ENCODE measurements around the gene SURF1.

SURF1 gene

DNA sequence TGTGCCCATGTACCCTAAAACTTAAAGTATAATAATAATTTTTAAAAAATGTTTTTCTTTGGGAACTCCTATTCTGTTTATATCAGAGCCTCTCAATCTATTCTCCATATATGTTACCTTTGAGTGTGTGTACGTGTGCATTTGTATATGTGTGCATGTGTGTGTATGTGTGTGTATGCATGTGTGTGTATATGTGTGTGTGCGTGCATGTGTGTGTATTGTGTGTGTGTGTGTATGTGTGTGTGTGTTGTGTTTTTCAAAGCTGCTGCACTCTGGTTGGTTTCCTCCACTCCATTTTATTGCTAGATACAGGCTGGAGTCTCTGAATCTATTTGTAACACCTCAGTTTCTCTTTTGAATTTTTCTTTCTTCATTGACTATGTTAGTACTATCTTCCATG lies 40.3 kb downstream of the SURF1 start:
- no peak for DNase-seq

DNA sequence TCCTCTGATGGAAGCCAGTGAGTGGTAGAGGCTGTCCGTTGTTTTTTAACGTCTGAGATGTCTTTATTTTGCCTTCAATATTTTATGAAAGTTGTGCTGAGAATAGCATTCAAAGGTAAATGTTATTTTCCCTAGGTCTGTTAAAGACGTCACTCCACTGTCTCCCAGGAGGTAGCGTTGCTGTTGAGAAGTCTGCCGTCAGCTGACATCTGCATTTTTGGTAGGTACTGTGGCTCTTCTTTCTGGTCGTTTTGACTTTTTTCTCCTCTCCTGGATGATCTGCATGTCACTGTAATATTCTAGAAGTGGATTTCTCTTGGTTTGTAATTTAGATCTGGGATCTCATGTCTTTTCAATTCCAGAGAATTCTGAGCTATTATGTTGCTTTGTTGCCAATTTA lies 46.7 kb downstream of the SURF1 start:
- no peak for DNase-seq

DNA sequence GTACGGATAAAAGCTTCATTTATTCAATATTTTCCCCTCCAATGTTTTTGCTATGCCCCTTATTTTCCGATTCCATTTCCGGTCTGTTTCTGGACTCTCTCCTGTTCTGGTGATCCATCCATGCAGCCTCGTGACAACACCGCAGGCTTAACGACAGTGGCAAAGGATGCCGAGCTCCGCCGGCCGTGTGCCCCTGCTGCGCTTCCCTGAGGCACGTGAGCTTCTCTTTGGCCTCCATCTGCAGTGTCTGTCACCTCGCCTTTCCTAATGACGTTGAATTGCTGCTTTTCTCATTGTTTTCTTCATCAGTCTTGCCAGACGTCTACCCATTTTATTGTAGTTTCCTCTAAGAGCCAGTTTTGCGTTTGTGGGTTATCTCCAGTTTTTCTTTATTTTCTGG lies 49.0 kb downstream of the SURF1 start:
- DNase-seq: no peak

DNA sequence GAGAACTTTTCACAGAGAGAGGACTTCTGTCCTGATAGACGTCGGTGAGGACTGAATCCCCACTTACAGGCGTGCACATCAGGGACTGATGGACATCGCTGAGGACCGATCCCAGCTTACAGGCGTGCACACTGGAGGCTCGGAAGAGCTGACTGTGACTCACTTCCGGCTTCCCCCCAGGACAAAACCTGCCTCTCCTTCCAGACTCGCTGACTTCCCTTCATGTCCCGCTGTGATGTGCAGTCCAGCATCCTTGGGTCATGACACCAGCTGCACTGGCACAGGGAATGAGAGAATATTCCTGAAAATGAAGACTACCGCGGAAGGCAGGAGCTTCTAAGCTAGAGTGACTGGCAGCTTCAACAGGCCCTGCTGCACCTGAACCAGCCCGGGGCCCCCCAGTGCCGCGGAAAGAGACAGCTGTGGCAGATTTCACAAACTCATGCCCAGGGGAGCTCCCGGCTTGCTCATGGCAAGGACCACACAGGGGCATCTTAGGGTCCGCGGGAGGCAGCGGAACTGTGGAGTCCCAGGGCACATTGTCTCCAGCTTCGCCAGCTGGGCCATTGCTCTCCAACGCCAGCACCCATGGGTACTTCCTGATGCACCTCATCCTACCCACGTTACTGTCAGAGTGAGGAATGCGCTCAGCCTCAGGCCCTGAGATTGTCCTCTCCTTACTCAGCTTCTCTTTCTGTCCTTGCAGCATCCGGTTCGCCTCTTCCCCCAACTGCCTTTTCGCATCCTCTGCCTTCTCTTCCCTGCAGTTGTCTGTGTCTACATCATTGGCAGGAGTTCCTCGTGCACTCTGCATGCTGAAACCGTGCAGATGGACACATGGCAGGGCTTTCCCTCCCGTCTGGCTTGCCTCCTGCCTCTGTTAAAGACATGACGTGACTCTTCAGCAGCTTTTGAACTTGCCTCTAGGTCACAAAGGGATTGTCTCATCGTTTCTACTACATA lies 49.8 kb downstream of the SURF1 start:
- no peak for DNase-seq

DNA sequence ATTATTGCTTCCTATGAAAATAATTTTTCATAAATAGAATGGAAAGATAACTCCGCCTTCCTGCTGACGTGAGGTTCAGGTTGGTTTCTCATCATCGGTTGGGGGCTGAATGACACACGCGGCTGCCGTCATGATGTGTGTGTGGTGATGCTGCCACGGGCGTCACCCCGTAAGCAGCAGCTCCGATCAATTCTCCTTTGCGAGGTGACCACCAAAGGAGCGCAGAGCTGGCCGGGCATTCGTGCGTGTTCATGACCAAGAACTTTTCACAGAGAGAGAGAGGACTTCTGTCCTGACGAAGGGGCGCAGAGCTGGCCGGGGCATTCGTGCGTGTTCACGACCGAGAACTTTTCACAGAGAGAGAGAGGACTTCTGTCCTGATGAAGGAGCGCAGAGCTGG lies 50.6 kb downstream of the SURF1 start:
- DNase-seq: no peak

DNA sequence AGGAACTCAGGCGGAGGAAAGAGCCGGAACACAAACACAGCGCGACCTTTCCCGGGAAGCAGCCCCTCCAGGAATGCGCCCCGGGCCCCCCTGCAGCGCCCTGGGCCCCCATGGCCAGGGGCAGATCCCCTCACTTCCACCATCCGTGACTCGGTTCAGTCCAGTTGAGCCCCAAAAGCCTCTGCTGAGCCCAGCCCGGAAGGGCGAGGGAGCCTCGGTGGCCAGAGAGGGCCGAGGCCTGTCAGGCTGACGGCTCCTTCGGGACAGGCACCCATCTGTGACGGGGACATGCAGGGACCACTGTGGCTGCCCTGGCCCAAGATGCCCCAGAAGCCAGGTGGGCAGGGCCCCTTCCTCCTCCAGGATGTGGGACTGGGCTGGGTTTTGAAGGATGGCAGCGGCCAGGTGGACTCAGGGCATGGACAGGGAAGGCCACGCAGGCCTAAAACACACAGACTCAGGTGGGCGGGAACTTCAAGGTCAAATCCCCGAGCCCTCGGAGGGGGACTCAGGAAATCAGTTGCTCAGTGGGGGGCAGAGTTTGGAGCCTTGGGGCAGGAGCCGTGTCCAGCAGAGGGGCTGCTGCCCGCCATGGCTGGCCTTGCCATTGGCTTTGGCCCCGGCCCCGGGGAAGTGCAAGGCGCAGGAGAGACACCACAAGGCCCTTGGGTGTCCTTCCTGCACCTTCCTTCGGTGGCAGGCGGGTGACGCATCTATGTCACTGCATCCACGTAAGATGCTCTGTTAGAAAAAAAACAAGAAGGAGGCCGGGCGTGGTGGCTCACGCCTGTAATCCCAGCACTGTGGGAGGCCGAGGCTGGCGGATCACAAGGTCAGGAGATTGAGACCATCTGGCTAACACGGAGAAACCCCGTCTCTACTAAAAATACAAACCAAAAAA lies 51.6 kb downstream of the SURF1 start:
- no peak for DNase-seq

DNA sequence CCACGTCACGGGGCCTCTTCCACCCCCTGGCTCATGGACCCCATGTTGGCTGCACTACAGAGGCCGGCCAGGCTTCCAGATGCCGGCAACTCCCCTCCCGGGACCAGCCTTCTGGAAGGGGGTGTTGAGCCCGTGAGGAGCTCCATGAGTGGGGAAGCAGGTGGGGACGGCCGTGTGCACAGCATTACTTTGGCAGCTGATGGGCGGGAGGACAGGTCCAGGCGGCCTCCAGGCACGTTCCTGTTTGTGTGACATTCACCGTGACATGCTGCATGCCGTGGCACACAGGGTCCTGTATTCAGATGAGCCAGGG lies 52.2 kb downstream of the SURF1 start:
- DNase-seq: no peak

DNA sequence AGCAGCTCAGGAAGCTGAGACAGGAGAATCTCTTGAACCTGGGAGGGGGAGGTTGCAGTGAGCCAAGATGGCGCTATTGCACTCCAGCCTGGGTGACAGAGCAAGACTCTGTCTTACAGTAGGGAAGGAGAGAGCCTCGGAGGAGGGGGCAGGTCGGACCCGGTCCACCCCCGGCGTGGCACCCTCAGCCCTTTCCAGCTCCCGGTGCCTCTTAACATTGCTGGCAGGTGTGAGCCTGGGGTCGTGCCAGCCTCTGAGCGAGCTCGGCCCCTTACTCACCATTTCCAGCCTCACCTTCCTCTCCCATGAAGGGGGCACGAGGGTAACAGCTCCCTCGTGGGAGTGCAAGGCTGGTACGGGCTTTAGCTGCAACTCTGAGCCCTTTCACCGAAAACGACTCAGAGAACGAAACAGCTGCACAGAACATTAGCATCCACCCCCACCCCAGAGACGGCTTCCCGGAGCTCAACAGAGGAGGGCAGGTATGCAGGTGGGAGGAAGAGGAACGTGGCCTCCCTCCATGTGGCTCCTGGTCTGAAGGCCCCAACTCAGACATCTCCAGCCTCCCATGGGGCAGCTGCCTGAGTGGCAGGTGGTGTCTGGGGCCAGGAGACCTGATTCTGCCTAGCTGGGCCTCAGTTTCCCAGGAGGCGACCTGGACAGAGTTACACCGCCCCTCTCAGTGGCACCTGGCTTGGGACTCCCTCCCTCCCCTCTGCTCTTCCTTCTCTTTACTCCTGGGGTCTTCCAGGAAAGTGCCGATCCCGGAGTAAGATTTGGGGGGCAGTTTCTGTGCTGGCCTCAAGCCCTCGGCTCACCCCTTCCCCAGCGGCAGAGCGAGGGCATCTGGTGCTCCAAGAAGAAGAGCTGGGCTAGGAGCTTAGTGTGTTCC lies 52.8 kb downstream of the SURF1 start:
- no peak for DNase-seq

Data from activated CD4-positive, alpha-beta T cell treated with anti-CD3 and anti-CD28 coated beads for 1 hour (primary cell).